HG02884 (cell line): ENCODE measurements around the gene RAD51B.

ENCODE experiments used
- ATAC-seq: cut with Tn5 transposase; IDR thresholded peaks from one replicate; pipeline ENCODE4 v1.9.1; 2021; ENCODE audit warnings: mild to moderate bottlenecking, moderate library complexity; ENCODE audit not compliant: unreplicated experiment

Gene RAD51B

GRCh38 chr14:68739701-68740100 is 920.1 kb downstream of the RAD51B start:
- ATAC-seq = no peak

- ATAC-seq = no peak
These were observed 921.4 kb downstream of the RAD51B start for GRCh38 chr14:68740788-68741476.

GRCh38 chr14:68741477-68741791 is 921.9 kb downstream of the RAD51B start:
- no peak for ATAC-seq

GRCh38 chr14:68741839-68742470 is 922.4 kb downstream of the RAD51B start:
- peak; percentile 94 for ATAC-seq

GRCh38 chr14:68744613-68745012 is 925.0 kb downstream of the RAD51B start:
- no peak for ATAC-seq

- ATAC-seq = no peak
These were observed 927.8 kb downstream of the RAD51B start for GRCh38 chr14:68747393-68747792.

GRCh38 chr14:68748260-68748659 is 928.7 kb downstream of the RAD51B start:
- ATAC-seq = no peak

- no peak for ATAC-seq
These were observed 929.1 kb downstream of the RAD51B start for GRCh38 chr14:68748691-68749090.

GRCh38 chr14:68749487-68750475 is 930.2 kb downstream of the RAD51B start:
- no peak for ATAC-seq

- no peak for ATAC-seq
These were observed 932.9 kb downstream of the RAD51B start for GRCh38 chr14:68752271-68753006.

- no peak for ATAC-seq
These were observed 934.1 kb downstream of the RAD51B start for GRCh38 chr14:68753690-68754089.

GRCh38 chr14:68755016-68755353 is 935.4 kb downstream of the RAD51B start:
- ATAC-seq = no peak

GRCh38 chr14:68756000-68756481 is 936.5 kb downstream of the RAD51B start:
- no peak for ATAC-seq

- no peak for ATAC-seq
These were observed 937.2 kb downstream of the RAD51B start for GRCh38 chr14:68756734-68757133.

- ATAC-seq = no peak
These were observed 938.1 kb downstream of the RAD51B start for GRCh38 chr14:68757618-68758081.

- no peak for ATAC-seq
These were observed 938.7 kb downstream of the RAD51B start for GRCh38 chr14:68758301-68758700.

GRCh38 chr14:68759017-68759560 is 939.5 kb downstream of the RAD51B start:
- ATAC-seq = no peak

GRCh38 chr14:68759937-68760336 is 940.4 kb downstream of the RAD51B start:
- no peak for ATAC-seq

- no peak for ATAC-seq
These were observed 941.2 kb downstream of the RAD51B start for GRCh38 chr14:68760761-68761160.

GRCh38 chr14:68761391-68761790 is 941.8 kb downstream of the RAD51B start:
- no peak for ATAC-seq
